GM12878 (cell line): ENCODE measurements around the gene NEU3. TPM values are rescaled to one million over a fixed set of nuclear protein-coding genes. Genes with fewer than 3 reads are reported as not detected.
A peak's percentile ranks its signal among the peaks of the same experiment; 100 is the strongest.

Experiments used
- ATAC-seq: fragments of 200-7000 bp; cut with Tn5 transposase; 3 replicates; pipeline ENCODE4 v1.9.1; 2020; ENCODE audit warnings: mild to moderate bottlenecking, moderate library complexity
- BruUV-seq: library from RNA; stranded (reverse); fragments of 400-500 nt; replicated peaks from 2 replicates; lab custom pipeline; 2021; lab: Mats Ljungman, UMichigan
- CTCF ChIA-PET: fragments of 300-600 bp; sonication (Branson Sonifier 250); formaldehyde crosslinking; extraction: SDS; loops from one replicate; lab custom pipeline; 2021; ENCODE audit warnings: inconsistent platforms; lab: Yijun Ruan, JAX
- POLR2A ChIA-PET: fragments of 350-600 bp; formaldehyde crosslinking; extraction: SDS; loops from one replicate; lab custom pipeline; 2021; ENCODE audit warnings: inconsistent platforms; lab: Charles Lee
- RAD21 ChIA-PET: fragments of 300-600 bp; sonication (Branson Sonifier 250); formaldehyde crosslinking; loops from one replicate; lab custom pipeline; 2023; ENCODE audit warnings: antibody characterized with exemption; ENCODE audit not compliant: unreplicated experiment; lab: Charles Lee
- SMC1A ChIA-PET: fragments of 300-600 bp; sonication (Branson Sonifier 250); formaldehyde crosslinking; loops from one replicate; lab custom pipeline; 2023; ENCODE audit not compliant: unreplicated experiment, uncharacterized antibody; lab: Charles Lee
- DNase-seq: peaks from one replicate; pipeline ENCODE4 v3.0.0-alpha.2; 2011; ENCODE audit warnings: low read depth, low spot score
- FAIRE-seq: peaks from 3 replicates; lab custom pipeline; 2011; peaks lifted over from hg19 to GRCh38; lab: Jason Lieb, UNC
- H2AFZ ChIP-seq: 2 replicates; pipeline ENCODE4 v1.6.0; 2011; ENCODE audit warnings: low read depth, low read length, control low read depth; ENCODE audit not compliant: control insufficient read depth
- H3K27ac ChIP-seq: 2 replicates; pipeline ENCODE4 v1.5.1; 2011; ENCODE audit warnings: control low read depth; ENCODE audit not compliant: control insufficient read depth, insufficient read depth
- H3K27me3 ChIP-seq, 2 experiments: replicated peaks in 1 of 2; 2 replicates each; pipeline versions ENCODE4 v1.6.0 to v1.6.1; 2011; ENCODE audit warnings: low read length in 1 of 2; ENCODE audit not compliant: control insufficient read depth in 2 of 2, insufficient read depth in 2 of 2
- H3K36me3 ChIP-seq, 2 experiments: 2 replicates each; pipeline ENCODE4 v1.5.1; 2011; ENCODE audit warnings: low read length in 1 of 2; ENCODE audit not compliant: control insufficient read depth in 2 of 2, insufficient read depth in 2 of 2
- H3K4me1 ChIP-seq: 2 replicates; pipeline ENCODE4 v1.6.1; 2011; ENCODE audit warnings: mild to moderate bottlenecking, low read length, moderate library complexity, mixed read lengths; ENCODE audit not compliant: control insufficient read depth, insufficient read depth
- H3K4me2 ChIP-seq: 2 replicates; pipeline ENCODE4 v1.6.0; 2011; ENCODE audit warnings: control low read depth; ENCODE audit not compliant: control insufficient read depth, insufficient read depth
- H3K4me3 ChIP-seq: fragments of 200-600 bp; sonication (generic); 2 replicates; pipeline ENCODE4 v1.5.1; 2016
- H3K79me2 ChIP-seq: 2 replicates; pipeline ENCODE4 v1.6.0; 2011; ENCODE audit warnings: low read length; ENCODE audit not compliant: control insufficient read depth, insufficient read depth
- H3K9ac ChIP-seq: 2 replicates; pipeline ENCODE4 v1.8.0; 2011; ENCODE audit warnings: low read length, control low read depth, mixed read lengths; ENCODE audit not compliant: control insufficient read depth, insufficient read depth
- H3K9me3 ChIP-seq: replicated peaks from 3 replicates; pipeline ENCODE4 v1.5.1; 2011; ENCODE audit warnings: mild to moderate bottlenecking, low read length; ENCODE audit not compliant: control insufficient read depth, insufficient read depth
- H4K20me1 ChIP-seq: 2 replicates; pipeline ENCODE4 v1.6.0; 2011; ENCODE audit not compliant: control insufficient read depth, insufficient read depth
- EED ChIP-seq: sonication (generic); IDR thresholded peaks from 2 replicates; pipeline ENCODE4 v1.6.1; 2016; ENCODE audit warnings: antibody characterized with exemption, low read depth
- ELK1 ChIP-seq: IDR thresholded peaks from 2 replicates; pipeline ENCODE4 v1.6.1; 2012; ENCODE audit warnings: low read depth, low read length, improper control_type of control experiment
- ESRRA ChIP-seq: IDR thresholded peaks from 2 replicates; pipeline ENCODE4 v1.6.1; 2012; ENCODE audit warnings: mild to moderate bottlenecking, low read length, improper control_type of control experiment
- MYC ChIP-seq: IDR thresholded peaks from 2 replicates; pipeline ENCODE4 v1.6.1; 2011; ENCODE audit warnings: mild to moderate bottlenecking, low read length, moderate library complexity, inconsistent platforms; ENCODE audit not compliant: insufficient read depth, insufficient replicate concordance, insufficient read length, severe bottlenecking
- SIX5 ChIP-seq: IDR thresholded peaks from 2 replicates; pipeline ENCODE4 v1.6.1; 2011; ENCODE audit warnings: mild to moderate bottlenecking, low read depth, low read length, moderate library complexity; ENCODE audit not compliant: severe bottlenecking
- STAT1 ChIP-seq: fragments of 450-650 bp; conservative IDR thresholded peaks from 2 replicates; pipeline ENCODE4 v1.6.1; 2014; ENCODE audit warnings: antibody characterized with exemption, mild to moderate bottlenecking
- SUZ12 ChIP-seq: fragments of 200-600 bp; sonication (generic); IDR thresholded peaks from one replicate; pipeline ENCODE4 v1.6.1; 2018; ENCODE audit warnings: antibody characterized with exemption, mild to moderate bottlenecking; ENCODE audit not compliant: unreplicated experiment
- YBX1 ChIP-seq: fragments of 450-650 bp; IDR thresholded peaks from 2 replicates; pipeline ENCODE4 v1.6.1; 2016; ENCODE audit warnings: antibody characterized with exemption
- WGBS: methylation state at CpG from one replicate; pipeline ENCODE4 v1.1.6; 2016; ENCODE audit warnings: low lambda C conversion rate; ENCODE audit not compliant: insufficient replicate concordance, insufficient coverage; ENCODE audit errors: missing lambda C conversion rate; 5-methylcytosine and 5-hydroxymethylcytosine counted together
- in situ Hi-C: fragments of 300-500 bp; cut with MboI; formaldehyde crosslinking; loops from 9 replicates; pipeline ENCODE4 v1.14.3; 2018; ENCODE audit warnings: mixed read lengths
- intact Hi-C: fragments of 100-400 bp; cut with micrococcal nuclease; formaldehyde crosslinking; loops from one replicate; pipeline ENCODE4 v1.14.2; 2022; ENCODE audit not compliant: unreplicated experiment
- polyA plus RNA-seq, 11 experiments: library from polyadenylated mRNA; depleted of rRNA in 4 of 11; unstranded in 6 of 11; stranded (reverse) in 5 of 11; fragments of >200 nt; fragmentation: Nextera tagmentation in 4 of 11; fragmentation: Illumina TruSeq in 1 of 11; extraction: Ambion mirVana in 4 of 11; extraction: Trizol in 1 of 11; gene quantifications; 1 replicate in 1 of 11; 2 replicates in 10 of 11; pipeline versions ENCODE4 v1.2.1 to v1.2.3, GENCODE V29; 2011 to 2016; ENCODE audit warnings: inconsistent platforms in 2 of 11, missing spikeins in 2 of 11, low read depth in 1 of 11
- total RNA-seq, 4 experiments: library from RNA; depleted of rRNA in 3 of 4; stranded (reverse); fragments of >200 nt in 3 of 4; fragmentation: Illumina TruSeq in 1 of 4; extraction: Trizol in 1 of 4; gene quantifications; 2 replicates each; pipeline versions ENCODE4 v1.2.1 to v1.2.3, GENCODE V29; 2013 to 2021

Gene NEU3
- total and polyA plus RNA-seq, 10 of the 15 experiments (the other 5 are each of a cell fraction or from before 2014, with no cell fraction given) = 2.5 to 20.3 (median 13.4) TPM

- TF ChIP-seq STAT1 = no peak
- no peak for TF ChIP-seq MYC
- no peak for TF ChIP-seq ELK1
- TF ChIP-seq YBX1 = no peak
- TF ChIP-seq SIX5 = no peak
- TF ChIP-seq ESRRA = no peak
Observed at GRCh38 chr11:74954199-74954598, 34.5 kb upstream of the NEU3 start (continued).

- H3K4me3 ChIP-seq = no peak overlapping the region
- no peaks in the 10 kb centered on the region for H3K27me3 ChIP-seq
- intact Hi-C loops = no loop called here
- no TSS peak for BruUV-seq
- no peak for TF ChIP-seq SUZ12
- 0 out of 2 replicates have a peak, but pooled peaks have one; percentile 24 for TF ChIP-seq EED
- in situ Hi-C loops = no loop called here
- CTCF ChIA-PET = interaction anchor here (0.8 to 1.8 kb wide), 4 partner anchors 9 to 249 kb away, joined by 3 to 5 read pairs (median 3); no protein-coding TSS in a partner anchor
- POLR2A ChIA-PET = no interaction called here
- 71% methylated on average over 4 of the region's 4 CpGs for WGBS
- RAD21 ChIA-PET = interaction anchor here (0.6 to 1.1 kb wide), 3 partner anchors 13 to 110 kb away, joined by 3 to 4 read pairs (median 3); partner anchors contain the start of gene NEU3
- peak overlapping the region; percentile 70 for H3K4me2 ChIP-seq
- no peak overlapping the region for H3K9ac ChIP-seq
- H2AFZ ChIP-seq = no peak overlapping the region
- ATAC-seq (no peak), DNase-seq (no peak), FAIRE-seq (no peak)
- SMC1A ChIA-PET = interaction anchor here (0.7 to 1.5 kb wide), 4 partner anchors 8 to 66 kb away, joined by 3 to 4 read pairs (median 3); partner anchors contain the start of genes SPCS2 and XRRA1
- H4K20me1 ChIP-seq = peaks cover 10% of the 10 kb centered on the region; the same call in 1 of the 2 replicates
- peaks cover 0 to 18% of the 10 kb centered on the region in 2 experiments; a peak in 2 of 4 replicates for H3K36me3 ChIP-seq
- peaks cover 39% of the 10 kb centered on the region for H3K4me1 ChIP-seq
- H3K9me3 ChIP-seq = no peaks in the 10 kb centered on the region; the same call in 2 of the 3 replicates
- peak overlapping the region; percentile 9 for H3K27ac ChIP-seq
- H3K79me2 ChIP-seq = peaks cover 100% of the 10 kb centered on the region
Observed at GRCh38 chr11:74956397-74957015, 32.2 kb upstream of the NEU3 start.
